ENCODE results near the gene MYO6.

Gene MYO6

DNA sequence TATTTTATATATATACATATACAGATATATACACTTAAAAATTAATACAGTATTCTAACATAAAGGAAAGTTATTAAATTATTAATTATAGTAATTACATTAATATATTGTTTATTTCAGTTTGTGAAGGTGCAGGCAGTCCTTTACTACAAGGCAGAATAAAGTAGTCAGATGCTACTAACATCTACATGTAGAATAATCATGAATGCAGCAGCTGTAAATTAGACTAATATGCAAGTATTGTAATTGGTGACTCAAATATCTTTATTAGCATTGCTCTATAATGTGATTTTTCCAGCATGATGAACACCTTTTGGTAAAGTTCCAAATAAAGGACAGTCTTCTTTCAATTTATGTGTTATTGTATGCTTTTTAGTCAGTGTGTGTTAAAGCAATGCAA, 17.3 kb downstream of the MYO6 start:
- no peak for DNase-seq (ENCODE audit: low read depth in 2 of 2)

DNA sequence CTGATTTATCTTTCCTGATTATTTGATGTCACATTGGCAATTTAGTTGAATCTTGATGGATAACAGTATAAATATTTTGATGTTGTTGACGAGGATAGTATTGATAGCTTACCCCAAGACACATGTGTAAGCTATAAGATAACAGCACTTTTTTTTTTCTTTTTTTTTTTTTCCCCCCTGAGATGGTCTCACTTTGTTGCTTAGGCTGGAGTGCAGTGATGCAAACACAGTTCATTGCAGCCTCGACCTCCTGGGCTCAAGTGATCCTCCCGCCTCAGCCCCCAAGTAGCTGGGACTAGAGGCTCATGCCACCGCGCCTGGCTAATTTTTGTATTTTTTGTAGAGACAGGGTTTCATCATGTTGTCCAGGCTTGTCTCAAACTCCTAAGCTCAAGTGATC, 21.8 kb downstream of the MYO6 start:
- no peak for DNase-seq (ENCODE audit: low read depth in 2 of 2)

DNA sequence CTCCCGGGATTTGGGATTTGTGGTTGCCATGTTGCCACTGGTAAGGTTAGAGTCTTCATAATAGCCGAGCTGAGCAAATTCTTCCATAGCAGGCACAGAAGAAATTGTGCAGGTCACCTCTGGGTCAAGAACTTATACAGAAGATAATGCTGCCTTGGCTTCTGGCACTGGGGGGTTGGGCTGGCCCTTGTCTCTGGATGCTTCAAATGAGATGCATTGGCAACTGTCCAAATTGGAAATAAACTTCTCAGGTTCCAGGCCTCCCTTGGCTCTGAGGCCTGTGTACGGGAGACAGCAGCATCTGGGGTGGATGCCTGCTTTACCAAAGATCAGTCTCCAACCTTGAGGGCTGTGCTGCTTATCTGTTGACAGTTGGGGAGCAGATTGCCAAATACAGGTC, 26.2 kb downstream of the MYO6 start:
- no peak for DNase-seq (ENCODE audit: low read depth in 2 of 2)

DNA sequence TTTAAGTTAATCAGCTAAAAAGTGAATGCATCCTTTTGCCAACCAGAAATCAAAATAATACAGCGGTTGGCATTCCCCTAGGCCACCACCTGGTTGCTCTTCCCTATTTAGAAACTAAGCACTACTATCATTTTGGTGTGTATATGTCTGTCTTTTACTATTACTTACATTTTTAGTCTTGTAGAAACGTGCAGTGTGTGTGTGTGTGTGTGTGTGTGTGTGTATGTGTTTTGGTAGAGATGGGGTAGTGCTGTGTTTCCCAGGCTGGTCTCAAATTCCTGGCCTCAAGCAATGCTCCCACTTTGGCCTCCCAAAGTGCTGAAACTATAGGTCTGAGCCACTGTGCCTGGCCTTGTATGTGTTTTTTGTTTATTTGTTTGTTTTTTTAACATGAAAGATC, 27.4 kb downstream of the MYO6 start:
- DNase-seq (ENCODE audit: low read depth in 2 of 2) = no peak

DNA sequence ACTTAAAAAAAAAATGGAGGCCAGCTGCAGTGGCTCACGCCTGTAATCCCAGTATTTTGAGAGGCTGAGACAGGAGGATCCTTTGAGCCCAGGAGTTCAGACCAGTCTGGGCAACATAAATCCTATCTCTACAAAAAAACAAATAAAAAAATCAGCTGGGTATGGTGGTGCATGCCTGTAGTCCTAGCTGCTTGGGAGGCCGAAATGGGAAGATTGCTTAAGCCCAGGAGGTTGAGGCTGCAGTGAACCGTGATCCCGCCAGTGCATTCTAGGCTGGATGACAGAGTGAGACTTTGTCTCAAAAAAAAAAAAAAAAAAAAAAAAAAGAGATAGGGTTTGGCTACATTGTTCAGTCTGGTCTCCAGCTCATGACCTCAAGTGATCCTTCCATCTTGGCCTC, 29.7 kb downstream of the MYO6 start:
- no peak for DNase-seq (ENCODE audit: low read depth in 2 of 2)

DNA sequence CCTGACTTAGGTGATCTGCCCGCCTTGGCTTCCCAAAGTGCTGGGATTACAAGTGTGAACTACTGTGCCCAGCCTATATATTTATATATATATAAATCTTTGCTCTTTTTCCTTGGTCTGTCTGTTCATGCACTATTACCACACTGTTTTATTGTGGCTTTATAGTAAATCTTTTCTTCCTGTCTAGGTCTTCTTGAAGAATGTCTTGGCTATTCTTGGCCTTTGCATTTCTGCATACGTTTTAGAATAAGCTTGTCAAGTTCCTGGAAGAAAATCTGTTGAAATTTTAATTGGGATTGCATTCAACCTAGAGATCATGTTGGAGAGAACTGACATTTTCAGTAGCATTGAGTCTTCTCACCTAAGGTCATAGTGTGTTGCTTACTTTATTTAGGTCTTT, 37.1 kb downstream of the MYO6 start:
- DNase-seq (ENCODE audit: low read depth in 2 of 2) = no peak

DNA sequence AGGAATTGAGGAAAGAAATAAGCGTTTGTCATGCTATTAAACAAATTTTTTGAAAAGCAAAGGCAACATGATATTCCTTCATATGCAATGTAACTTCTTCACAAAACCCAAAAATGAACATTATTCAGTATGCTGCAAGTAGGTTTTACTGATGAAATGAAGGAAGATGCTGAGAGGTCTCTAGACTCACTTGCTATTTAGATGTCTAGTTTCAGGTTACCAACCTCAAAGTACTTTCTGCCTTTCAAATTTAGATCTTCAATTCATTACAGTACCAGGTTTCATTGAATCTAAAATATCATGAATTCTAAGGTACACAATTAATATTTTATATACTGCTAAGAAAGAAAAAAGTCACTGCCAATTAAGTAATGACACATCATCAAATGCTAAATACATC, 39.9 kb downstream of the MYO6 start:
- DNase-seq (ENCODE audit: low read depth in 2 of 2) = no peak

DNA sequence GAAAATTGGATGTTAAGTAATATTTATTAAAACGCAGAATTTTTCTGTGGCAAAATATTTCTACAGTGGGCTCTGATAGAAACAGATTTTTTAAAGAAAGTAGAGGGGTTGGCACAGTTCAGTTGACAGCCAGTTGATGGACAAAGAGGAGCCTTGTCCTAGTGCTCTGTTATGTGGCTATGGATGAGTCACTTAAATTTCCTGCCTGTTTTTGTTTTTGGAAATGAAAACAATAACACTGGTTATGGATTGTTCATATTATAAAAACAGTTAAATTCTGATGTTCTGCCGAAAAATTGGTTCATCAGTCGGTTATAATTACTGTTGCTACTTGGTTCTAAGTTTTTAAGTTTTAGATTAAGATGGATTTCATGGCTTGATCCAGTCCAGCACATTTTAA, 42.8 kb downstream of the MYO6 start:
- no peak for DNase-seq (ENCODE audit: low read depth in 2 of 2)

DNA sequence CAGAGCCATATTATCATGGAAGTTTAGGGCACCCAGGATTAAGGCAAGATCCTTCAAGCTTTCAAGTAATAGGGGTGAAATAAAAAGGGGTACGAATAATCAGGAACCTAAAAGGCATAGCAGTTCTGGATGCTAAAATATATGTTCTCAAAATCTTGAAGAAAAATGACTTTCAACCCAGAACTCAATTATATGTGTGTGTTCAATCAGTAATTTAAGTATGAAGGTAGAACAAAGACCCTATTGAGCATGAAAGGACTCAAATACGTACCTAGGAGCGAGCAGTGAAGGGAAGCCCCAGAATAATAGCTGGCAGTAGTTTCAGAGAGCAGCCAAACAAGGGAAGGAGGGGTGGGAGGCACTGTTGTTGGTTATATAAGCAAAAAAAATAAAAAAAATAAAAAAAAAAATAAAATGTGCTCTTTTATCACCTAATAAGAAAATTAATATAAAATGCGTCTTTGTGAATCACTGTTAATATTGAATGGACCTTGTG, 45.4 kb downstream of the MYO6 start:
- DNase-seq (ENCODE audit: low read depth in 2 of 2) = no peak

DNA sequence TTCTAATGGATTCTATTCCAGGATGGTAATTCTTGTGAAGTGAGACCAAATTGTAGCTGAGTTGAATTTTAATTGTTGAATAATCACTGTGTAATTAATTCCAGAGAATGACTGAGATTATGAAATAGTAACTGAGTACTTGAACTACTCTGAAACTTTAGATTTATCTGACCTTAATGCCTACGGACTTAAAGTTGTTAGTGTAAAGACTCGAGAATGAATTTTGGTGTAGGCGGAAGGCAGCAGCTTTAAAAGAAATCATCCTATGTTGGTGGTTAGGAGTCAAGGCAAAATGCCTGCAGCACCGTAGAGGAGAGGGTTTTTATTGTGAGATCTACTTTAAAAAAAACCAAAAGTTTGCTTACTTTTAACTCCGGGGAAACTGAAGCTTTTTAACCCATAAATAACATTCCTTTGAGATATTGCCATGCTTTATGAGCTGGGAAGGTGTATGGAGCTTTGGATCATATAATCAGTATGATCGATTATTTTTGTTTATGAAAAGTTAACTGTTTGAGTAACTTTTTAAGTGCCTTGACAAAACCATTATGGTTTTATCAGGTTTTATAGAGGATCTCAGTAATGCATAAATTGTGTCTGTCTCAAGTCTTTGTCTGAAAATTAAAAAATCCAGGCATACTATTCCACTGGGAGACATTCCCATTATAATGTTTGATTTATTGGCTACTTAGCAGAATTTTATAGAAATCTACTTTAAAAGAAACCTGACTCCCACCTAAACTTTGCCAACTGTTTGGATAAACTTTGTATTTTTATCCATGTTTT, 46.1 kb downstream of the MYO6 start:
- no peak for DNase-seq (ENCODE audit: low read depth in 2 of 2)

DNA sequence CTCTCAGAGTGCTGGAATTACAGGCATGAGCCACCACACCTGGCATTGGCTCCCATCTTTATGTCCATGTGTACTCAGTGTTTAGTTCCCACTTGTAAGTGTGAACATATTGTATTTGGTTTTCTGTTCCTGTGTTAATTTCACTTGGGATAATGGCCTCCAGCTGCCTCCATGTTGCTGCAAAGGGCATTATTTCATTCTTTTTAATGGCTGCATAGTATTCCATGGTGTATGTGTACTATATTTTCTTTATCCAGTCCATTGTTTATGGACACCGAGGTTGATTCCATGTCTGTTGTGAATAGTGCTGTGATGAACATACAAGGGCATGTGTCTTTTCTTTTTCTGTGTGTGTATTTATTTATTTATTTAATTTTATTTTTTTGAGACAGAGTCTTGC, 47.7 kb downstream of the MYO6 start:
- DNase-seq (ENCODE audit: low read depth in 2 of 2) = no peak

DNA sequence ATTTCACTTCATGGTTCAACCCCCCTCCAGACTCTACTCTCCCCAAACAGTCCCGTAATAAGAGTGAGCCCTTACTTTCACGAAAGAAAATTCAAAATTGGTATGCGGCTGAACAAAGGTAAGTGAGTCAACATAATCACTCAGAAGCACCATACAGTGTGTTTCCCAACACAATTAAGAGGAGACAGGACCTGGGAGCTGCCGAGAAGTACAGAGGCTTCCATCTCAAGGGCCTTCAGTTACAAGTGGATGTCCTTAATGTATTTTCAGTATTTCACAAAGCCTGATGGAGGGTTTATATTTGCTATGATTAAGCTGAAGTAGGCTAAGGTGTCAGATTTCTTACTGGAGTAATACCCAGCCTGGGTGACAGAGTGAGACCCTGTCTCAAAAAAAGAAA, 51.1 kb downstream of the MYO6 start:
- no peak for DNase-seq (ENCODE audit: low read depth in 2 of 2)

DNA sequence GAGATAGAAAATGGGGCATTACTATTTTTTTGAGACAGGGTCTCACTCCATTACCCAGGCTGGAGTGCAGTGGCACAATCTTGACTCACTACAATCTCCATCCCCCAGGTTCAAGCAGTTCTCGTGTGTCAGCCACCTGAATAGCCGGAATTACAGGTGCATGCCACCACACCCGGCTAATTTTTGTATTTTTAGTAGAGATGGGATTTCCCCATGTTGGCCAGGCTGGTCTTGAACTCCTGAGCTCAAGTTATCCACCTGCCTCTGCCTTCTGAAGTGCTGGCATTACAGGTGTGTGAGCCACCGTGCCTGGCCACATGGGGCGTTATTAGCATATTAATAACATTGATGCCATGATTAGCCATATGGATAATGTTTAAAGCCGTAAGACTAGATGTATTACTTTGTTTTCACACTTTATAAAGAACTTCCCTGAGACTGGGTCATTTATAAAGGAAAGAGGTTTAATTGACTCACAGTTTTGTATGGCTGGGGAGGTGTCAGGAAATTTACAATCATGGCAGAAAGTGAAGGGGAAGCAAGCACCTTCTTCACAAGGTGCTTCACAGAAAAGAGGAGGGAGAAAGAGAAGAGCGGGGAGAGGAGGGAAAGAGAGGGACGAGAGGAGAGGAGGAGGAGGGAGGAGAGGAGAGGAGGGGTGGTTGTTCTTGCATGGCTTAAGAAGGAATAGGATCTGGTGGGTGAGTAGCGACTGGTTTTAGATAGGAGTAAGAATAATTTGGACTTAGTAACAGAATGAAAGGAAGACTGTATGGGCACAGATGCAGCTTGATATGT, 51.9 kb downstream of the MYO6 start:
- no peak for DNase-seq (ENCODE audit: low read depth in 2 of 2)

DNA sequence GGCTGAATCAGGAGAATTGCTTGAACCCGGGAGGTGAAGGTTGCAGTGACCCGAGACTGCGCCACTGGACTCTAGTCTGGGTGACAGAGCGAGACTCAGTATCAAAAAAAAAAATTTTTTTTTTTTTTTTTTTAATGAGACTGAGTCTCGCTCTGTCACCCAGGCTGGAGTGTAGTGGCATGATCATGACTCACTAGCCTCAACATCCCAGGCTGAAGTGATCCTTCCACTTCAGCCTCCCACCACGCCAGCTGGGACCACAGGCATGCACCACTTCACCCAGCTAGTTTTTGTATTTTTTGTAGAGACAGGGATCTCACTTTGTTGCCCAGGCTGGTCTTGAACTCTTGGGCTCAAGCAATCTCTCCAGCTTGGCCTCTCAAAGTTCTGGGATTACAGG, 53.3 kb downstream of the MYO6 start:
- DNase-seq (ENCODE audit: low read depth in 2 of 2) = no peak

DNA sequence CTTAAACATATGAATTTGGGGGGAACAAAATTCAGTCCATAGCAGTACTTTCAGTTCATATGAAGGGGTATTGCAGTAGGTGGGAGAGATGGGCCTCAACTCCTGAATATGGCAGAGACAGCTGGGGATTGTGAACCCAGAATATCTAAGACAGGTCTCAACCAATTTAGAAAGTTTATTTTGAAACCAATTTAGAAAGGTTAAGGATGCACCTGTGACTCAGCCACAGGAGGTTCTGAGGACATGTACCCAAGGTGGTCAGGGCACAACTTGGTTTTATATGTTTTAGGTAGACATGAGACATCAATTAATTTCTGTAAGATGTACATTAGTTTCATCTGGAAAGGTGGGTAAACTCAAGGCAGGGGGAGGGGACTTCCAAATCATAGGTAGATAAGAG, 59.5 kb downstream of the MYO6 start:
- no peak for DNase-seq (ENCODE audit: low read depth in 2 of 2)

DNA sequence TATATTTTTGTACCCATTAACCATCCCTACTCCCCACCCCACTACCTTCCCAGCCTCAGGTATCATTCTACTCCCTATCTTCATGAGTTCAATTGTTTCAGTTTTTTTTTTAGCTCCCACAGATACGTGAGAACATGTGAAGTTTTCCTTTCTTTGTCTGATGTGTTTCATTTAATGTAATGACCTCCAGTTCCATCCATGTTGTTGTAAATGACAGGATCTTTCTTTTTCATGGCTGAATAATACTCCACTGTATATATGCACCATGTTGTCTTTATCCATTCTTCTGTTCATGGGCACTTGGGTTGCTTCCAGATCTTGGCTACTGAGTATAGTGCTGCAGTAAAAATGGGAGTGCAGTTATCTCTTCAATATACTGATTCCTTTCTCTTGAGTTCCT, 63.5 kb downstream of the MYO6 start:
- no peak for DNase-seq (ENCODE audit: low read depth in 2 of 2)

DNA sequence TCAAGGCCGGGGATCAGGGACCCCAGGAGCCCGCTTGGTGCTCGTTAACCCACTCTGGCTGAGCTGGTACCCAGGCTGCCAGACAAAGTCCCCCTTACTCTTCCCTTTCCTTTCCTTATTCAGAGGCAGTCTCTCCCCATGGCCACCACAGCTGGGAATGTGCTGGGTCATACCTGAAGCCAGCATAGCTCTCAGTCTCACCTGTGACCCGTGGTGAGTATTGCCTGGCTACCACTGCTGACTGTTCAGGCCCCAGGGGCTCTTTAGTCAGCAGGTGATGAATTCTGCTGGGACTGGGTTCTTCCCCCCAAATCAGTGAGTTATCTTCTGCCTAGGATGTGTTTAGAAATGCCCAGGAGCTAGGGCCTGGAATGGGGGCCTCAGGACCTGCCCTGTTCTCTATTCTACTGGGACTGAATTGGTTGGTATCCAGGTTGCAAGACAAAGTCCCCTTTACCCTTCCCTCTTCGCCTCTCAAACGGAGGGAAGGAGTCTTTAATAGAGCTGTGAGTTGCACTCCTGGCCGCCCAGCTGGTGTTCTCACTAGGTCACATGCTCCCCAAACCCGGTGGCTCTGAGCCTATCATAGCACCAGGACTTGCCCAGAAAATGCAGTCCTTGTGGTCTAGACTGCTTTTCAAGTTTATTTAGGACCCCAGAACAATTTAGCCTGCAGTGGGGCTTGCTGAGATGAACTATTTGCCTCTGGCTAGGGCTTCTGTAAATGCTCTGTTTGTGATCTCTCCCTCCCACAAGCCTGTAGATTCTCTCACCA, 64.6 kb downstream of the MYO6 start:
- DNase-seq (ENCODE audit: low read depth in 2 of 2) = no peak

DNA sequence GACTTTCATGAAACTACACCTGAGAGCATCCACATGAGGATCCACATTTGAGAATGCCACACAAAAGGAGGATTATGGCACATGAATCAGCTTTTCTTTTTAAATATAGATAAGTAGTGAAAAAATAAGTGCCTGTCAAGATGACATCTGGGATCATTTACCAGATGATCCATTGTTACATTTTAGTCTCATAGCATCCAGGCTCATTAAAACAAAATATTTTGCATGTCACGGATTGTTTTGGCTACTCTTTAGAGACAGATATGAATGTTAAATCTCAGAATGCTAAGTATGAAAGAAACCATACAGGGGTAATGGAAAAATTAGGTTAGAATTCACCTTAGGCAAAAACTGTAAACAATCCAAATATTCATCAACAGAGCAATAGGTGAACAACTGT, 66.7 kb downstream of the MYO6 start:
- DNase-seq (ENCODE audit: low read depth in 2 of 2) = no peak

DNA sequence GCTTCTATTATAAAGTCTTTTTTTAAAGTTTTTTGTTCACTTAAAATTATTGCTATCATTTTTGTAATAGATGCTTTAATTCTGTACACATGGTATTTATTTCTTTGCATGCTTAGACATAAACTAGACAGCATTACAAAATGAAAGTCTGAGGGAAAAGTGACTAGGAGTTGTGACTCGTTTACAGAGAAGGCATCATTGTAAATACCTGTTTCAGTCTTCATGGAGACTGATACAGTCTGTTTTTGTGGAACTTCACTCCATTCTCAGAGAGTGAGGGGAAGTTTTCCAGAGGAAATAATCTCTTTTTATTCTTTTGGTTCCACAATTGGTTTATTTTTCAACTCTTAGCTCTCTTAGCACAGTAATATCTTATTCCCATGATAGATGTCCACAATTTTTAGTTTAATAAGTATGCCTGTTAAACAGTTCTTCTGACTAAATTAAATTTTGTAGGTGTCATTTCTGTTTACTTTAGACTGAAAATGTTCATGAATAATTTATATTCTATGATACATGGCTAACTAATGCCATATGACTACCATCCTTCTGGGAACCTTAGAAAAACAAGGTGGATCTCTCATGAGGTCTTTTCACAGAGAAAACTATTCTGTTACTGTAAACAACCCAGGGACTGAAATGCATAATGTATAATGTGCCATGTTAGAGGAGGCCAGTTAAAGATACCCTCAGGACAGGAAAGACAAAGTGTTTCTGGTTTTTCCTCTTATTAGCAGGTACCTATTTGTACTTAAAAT, 69.2 kb downstream of the MYO6 start:
- DNase-seq (ENCODE audit: low read depth in 2 of 2) = no peak

DNA sequence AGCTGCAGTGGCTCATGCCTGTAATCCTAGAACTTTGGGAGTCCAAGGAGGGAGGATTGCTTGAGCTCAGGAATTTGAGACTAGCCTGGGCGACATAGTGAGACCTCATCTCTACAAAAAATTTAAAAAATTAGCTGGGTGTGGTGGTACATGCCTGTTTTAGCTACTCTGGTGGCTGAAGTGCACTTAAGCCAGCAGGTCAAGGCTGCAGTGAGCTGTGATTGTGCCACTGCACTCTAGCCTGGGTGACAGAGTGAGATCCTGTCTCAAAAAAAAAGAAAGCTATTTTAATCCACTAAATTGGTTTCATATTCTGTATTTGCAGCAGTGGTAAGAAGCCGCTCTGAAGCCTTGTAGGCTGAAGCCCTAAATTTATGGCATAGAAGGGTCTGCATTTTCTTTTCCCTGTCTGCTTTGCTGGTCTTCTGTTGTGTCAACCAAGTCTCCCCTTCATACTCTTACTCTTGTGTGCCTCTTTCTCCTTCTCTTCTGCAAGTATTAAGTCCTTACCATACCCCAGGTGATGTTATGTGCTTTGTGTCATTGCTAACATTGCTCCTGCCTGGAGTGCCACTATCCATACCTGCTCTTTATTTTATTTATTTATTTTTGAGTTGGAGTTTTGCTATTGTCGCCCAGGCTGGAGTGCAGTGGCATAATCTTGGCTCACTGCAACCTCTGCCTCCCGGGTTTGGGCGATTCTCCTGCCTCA, 70.9 kb downstream of the MYO6 start:
- no peak for DNase-seq (ENCODE audit: low read depth in 2 of 2)

DNA sequence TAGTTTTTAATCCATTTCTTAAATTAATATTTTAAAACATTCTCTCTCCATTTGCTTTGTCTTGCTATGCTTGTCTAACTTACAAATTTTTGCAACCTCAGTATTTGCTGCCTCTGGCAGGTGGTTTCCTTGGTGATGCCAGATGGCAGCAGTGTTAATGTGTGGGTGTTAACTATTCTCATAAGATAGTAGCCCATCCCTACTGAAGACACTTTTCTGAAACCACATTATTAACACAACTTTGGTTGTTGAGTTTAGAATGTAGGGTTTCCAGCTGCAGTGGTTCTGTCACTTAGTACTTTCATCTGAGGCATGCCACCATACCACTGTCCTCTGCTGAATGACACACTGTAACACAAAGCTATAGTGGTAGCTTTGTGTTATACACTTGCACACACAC, 75.1 kb downstream of the MYO6 start:
- no peak for DNase-seq (ENCODE audit: low read depth in 2 of 2)

All from stimulated activated CD8-positive, alpha-beta memory T cell treated with anti-CD3 and anti-CD28 coated beads, Interleukin-2, amount 100 ng/mL, for 48 hours (primary cell).